GM12874 (cell line): Measurements from ENCODE around the gene RMP24.

Source experiments
- TF ChIP-seq, protein P1 (sequence below): IDR thresholded peaks from 2 replicates; pipeline ENCODE4 v1.5.1; 2011; ENCODE audit warnings: low read depth, mild to moderate bottlenecking, control low read depth, low read length, moderate library complexity; ENCODE audit not compliant: insufficient read depth

RMP24 gene

DNA sequence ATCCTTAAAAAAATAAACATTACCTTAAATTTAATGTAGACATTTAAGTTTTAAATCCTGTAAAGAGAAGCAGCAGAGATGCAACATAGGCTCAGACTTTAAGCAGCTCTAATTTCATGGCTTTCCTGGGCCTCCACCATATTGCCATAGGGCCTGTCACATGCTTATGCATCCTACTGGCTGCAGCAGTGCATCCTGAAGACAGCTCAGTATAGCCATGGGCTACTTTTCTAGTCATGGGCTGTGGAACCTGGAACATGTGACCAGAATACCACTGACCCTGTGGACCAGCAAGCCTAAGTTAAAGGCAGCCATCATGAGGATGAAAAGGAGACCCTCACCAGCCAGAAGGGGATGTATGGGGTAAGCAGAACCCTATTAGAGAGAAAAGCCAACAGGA is 10.7 kb downstream of the RMP24 start:
- TF ChIP-seq, protein P1, sequence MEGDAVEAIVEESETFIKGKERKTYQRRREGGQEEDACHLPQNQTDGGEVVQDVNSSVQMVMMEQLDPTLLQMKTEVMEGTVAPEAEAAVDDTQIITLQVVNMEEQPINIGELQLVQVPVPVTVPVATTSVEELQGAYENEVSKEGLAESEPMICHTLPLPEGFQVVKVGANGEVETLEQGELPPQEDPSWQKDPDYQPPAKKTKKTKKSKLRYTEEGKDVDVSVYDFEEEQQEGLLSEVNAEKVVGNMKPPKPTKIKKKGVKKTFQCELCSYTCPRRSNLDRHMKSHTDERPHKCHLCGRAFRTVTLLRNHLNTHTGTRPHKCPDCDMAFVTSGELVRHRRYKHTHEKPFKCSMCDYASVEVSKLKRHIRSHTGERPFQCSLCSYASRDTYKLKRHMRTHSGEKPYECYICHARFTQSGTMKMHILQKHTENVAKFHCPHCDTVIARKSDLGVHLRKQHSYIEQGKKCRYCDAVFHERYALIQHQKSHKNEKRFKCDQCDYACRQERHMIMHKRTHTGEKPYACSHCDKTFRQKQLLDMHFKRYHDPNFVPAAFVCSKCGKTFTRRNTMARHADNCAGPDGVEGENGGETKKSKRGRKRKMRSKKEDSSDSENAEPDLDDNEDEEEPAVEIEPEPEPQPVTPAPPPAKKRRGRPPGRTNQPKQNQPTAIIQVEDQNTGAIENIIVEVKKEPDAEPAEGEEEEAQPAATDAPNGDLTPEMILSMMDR, result no peak

DNA sequence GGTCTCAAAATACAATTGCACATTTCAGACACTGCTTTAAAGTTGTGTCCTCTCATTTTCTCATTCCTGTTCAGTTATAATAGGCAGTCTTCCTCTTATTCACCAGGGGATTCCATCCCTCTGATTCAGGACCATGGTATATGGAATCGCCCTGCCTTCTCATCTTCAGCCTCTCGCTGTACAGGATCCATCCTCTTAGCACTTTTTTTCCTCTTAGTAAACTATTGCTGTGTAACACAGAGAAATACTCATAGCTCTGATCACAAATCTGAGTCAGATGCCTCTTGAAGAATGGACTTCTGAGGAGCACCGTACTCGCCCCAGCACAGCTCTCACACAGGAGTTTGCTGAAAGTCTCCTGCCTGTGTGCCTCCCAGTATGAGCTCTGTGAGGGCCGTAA is 11.3 kb downstream of the RMP24 start:
- TF ChIP-seq, protein P1, result no peak

DNA sequence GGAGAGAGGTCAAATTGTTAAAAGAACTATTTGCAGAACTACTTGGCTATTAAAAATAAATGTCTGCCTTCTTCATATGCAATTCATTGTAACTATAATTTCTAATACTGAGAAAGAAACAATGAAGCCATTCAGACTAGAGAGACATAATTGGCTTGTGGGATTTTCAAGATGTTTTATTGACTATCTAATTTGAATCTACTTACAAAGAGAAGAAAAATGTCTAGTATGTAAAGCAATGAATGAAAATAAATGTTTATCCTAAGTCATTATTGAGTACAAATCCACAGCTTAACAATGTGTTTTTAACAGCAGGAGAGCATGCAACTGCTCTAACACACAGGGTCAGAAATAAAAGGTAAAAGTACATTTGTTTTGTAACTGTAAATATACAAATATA is 19.2 kb downstream of the RMP24 start:
- TF ChIP-seq, protein P1, result no peak

DNA sequence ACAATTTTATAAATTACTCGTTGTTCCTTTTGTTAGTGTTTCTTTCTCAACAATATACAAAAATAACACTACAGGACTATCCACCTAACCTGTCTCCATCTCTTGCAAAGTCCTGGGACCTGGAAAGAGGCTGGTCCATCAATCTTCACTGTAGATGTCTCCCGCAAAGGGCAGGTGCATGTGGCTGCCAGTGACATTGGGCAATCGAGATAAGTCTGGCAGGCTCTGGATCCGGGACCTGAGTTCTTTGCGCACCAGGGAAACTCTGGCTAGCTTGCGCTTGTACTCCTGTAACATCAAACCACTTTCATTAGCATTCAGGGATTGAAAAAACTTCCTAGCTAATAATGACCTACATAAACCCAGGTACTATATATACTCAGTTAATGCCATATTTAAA is 20.5 kb downstream of the RMP24 start:
- TF ChIP-seq, protein P1, result no peak

DNA sequence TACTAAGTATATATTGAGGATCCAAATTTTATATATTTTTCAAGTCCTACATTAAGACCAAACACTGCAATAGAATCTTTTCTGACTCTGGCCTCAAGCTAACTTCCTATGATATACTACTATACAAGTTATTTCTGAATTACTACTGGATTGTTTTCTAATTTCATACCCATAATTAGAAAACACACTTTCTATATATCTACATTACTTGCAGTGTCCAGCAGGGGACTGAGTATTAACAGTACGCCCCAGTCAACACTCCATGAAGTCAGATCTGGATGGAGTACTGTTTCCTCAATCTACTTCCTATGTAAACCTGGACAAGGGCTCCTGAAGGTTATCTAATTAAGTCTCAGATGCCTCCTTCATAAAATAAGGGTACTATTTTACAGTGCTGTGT is 26.5 kb downstream of the RMP24 start:
- TF ChIP-seq, protein P1, result peak; percentile 15; the same call in 1 of the 2 replicates

DNA sequence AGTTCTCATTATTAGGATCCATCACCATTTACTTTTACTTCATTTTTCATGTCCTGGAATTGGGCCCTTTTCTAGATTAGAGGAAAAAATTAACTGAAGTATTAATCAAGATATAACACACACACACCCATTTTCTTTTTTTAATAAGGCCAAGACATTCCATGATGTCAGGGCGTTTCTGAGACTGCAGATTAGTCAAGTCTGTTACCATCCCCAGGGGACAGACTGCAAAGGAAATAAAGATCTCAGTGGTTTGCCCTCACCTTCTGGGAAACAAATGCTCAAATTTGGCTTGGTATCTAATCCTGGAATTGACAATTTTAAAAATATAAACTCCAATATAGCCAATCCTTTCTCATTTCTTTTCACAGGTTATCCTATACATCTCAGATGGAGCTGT is 27.4 kb downstream of the RMP24 start:
- TF ChIP-seq, protein P1, result no peak

DNA sequence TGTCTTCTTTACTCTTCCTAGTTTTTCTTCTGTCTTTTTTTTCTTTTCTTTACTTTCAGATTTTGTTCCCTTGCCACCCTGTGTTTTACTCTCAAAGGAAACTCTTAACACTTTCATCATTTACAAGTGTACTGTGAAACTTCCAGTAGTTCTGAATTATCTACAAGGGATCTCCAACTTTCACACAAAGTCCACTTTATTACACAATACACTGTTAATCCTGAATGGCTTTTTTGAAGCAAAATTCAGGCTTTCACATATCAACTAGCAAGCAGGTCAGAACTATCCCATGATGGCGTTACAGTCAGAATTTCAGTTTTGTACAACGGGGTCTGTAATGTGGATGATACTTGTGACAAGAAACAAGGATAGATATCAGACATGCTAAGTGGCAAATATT is 34.5 kb downstream of the RMP24 start:
- TF ChIP-seq, protein P1, result no peak

DNA sequence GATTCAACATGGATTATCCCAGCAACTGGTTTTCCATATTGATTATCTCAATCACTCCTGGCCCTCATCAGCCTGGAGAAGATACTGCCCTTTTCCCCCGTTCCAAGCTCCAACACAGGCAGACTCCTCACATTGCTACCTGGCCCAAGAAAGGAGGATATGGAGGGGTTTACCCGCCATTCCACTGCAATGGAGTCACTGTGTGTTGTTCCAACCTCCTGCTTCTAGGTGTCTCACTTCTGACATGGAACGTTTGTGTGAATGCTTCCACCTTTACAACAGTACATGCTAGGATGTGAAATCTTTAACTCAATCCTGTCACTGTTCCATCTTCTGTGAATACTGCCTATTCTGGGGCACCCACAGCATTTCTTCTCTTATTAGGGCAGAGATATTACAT is 36.7 kb downstream of the RMP24 start:
- TF ChIP-seq, protein P1, result no peak
